Left hindlimb (tissue), 1 donor: Measurements from ENCODE around the gene PTPN14.
"Not testable (repeated sequence)": the region's sequence is repeated elsewhere in the genome, so short reads cannot be mapped to it uniquely, and the experiment has no call there.

Experiments
- DNase-seq: peaks from one replicate; pipeline ENCODE4 v3.0.0-alpha.2; 2018

Gene PTPN14

GRCh38 chr1:214540324-214540723 lies 11.1 kb downstream of the PTPN14 start:
- no peak for DNase-seq

GRCh38 chr1:214538496-214538895 lies 12.9 kb downstream of the PTPN14 start:
- no peak for DNase-seq

GRCh38 chr1:214537872-214538473 lies 13.4 kb downstream of the PTPN14 start:
- no peak for DNase-seq

- DNase-seq, result no peak
Observed at GRCh38 chr1:214537219-214537618, 14.2 kb downstream of the PTPN14 start.

GRCh38 chr1:214532070-214532469 lies 19.3 kb downstream of the PTPN14 start:
- no peak for DNase-seq

- no peak for DNase-seq
Observed at GRCh38 chr1:214525535-214526019, 25.8 kb downstream of the PTPN14 start.

- DNase-seq, result no peak
Observed at GRCh38 chr1:214524824-214525223, 26.6 kb downstream of the PTPN14 start.

GRCh38 chr1:214523124-214523824 lies 28.1 kb downstream of the PTPN14 start:
- DNase-seq, result no peak

GRCh38 chr1:214521458-214521857 lies 29.9 kb downstream of the PTPN14 start:
- DNase-seq, result not testable (repeated sequence)

- DNase-seq, result no peak
Observed at GRCh38 chr1:214520544-214521165, 30.7 kb downstream of the PTPN14 start.

- DNase-seq, result no peak
Observed at GRCh38 chr1:214518361-214518760, 33.0 kb downstream of the PTPN14 start.

GRCh38 chr1:214516434-214517326 lies 34.7 kb downstream of the PTPN14 start:
- DNase-seq, result no peak

GRCh38 chr1:214515544-214516433 lies 35.6 kb downstream of the PTPN14 start:
- no peak for DNase-seq

- no peak for DNase-seq
Observed at GRCh38 chr1:214514819-214515383, 36.5 kb downstream of the PTPN14 start.

GRCh38 chr1:214514032-214514818 lies 37.2 kb downstream of the PTPN14 start:
- DNase-seq, result no peak

GRCh38 chr1:214513394-214513793 lies 38.0 kb downstream of the PTPN14 start:
- DNase-seq, result no peak

GRCh38 chr1:214511639-214511998 lies 39.8 kb downstream of the PTPN14 start:
- DNase-seq, result no peak

- DNase-seq, result no peak
Observed at GRCh38 chr1:214510914-214511638, 40.3 kb downstream of the PTPN14 start.

GRCh38 chr1:214510477-214510876 lies 40.9 kb downstream of the PTPN14 start:
- no peak for DNase-seq

GRCh38 chr1:214509622-214510021 lies 41.8 kb downstream of the PTPN14 start:
- not testable (repeated sequence) for DNase-seq
